Glutamatergic neuron (in vitro differentiated cells): ENCODE data around the gene TMCO6. TPM values are rescaled to one million over a fixed set of nuclear protein-coding genes. Genes with fewer than 3 reads are reported as not detected.
A peak's percentile ranks its signal among the peaks of the same experiment; 100 is the strongest.

ENCODE experiments used
- DNase-seq: peaks from one replicate; pipeline ENCODE4 v3.0.0; 2022
- H3K27ac Mint-ChIP-seq: one replicate; pipeline ENCODE4 v1.8.0; 2020; ENCODE audit warnings: mild to moderate bottlenecking, mixed read lengths, inconsistent platforms; ENCODE audit not compliant: unreplicated experiment
- H3K27me3 Mint-ChIP-seq: one replicate; pipeline ENCODE4 v1.8.0; 2020; ENCODE audit warnings: mild to moderate bottlenecking, moderate library complexity, mixed read lengths, inconsistent platforms; ENCODE audit not compliant: unreplicated experiment
- H3K36me3 Mint-ChIP-seq: one replicate; pipeline ENCODE4 v1.8.0; 2020; ENCODE audit warnings: mild to moderate bottlenecking, mixed read lengths, inconsistent platforms; ENCODE audit not compliant: unreplicated experiment
- H3K4me1 Mint-ChIP-seq: one replicate; pipeline ENCODE4 v1.8.0; 2020; ENCODE audit warnings: mild to moderate bottlenecking, low read depth, mixed read lengths, inconsistent platforms; ENCODE audit not compliant: unreplicated experiment
- H3K4me3 Mint-ChIP-seq: one replicate; pipeline ENCODE4 v1.8.0; 2020; ENCODE audit warnings: mild to moderate bottlenecking, mixed read lengths, inconsistent platforms; ENCODE audit not compliant: unreplicated experiment
- H3K9me3 Mint-ChIP-seq: one replicate; pipeline ENCODE4 v1.8.0; 2020; ENCODE audit warnings: mild to moderate bottlenecking, moderate library complexity, mixed read lengths, inconsistent platforms; ENCODE audit not compliant: unreplicated experiment
- total RNA-seq: library from RNA; stranded (reverse); fragmentation: NEBNext Ultra II Directional; extraction: Animal tissue kit (Norgen Biotek cat#: 25700); gene quantifications from one replicate; pipeline ENCODE4 v1.2.1, GENCODE V29; 2021; ENCODE audit not compliant: unreplicated experiment
- TF ChIP-seq, protein P1 (sequence below): fragments of 200-600 bp; sonication (generic); IDR thresholded peaks from one replicate; pipeline ENCODE4 v1.5.0; 2021; ENCODE audit not compliant: partially characterized antibody, unreplicated experiment

The TMCO6 gene
- total RNA-seq, 1 donor from 2014 or later: 12.5 TPM

DNA sequence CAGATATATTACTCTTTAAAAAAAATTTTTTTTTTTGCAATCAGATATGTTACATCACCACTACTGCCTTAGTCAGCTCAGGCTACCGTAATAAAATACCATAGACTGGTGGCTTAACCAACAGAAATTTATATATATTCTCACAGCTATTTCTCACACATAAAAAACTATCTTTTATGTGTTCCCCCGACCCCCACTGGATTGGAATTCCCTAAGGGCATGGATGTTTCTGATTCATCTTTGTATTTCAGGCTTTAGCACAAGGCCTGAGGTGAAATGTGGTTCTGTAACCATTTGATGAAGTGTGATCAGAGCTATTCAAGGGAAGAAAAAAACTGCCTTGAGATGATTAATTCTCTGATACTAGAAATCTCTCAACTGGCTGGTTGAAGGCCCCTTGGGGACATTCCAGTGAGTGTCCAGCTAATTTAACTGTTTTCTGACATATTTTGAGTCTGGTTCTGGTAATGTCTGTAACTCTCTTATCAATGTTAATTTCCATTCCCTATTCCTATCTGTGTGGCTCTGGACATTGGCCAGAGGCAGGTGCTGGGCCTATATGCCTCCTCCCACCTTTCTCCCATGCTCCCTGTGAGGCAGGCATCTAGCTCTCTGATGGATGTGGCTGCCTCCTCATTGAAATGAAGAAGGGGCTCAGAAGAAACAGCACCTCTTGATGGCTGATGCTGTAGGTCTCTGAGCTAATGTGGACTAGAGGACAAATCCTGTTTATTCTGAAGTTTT, 8.8 kb upstream of the TMCO6 start:
- Mint-ChIP-seq H3K4me3 (no peak overlapping the region), H3K4me1 (no peaks in the 10 kb centered on the region), H3K27me3 (peaks cover 10% of the 10 kb centered on the region), H3K36me3 (peaks cover 13% of the 10 kb centered on the region), H3K27ac (no peak overlapping the region), H3K9me3 (peaks cover 9% of the 10 kb centered on the region)
- TF ChIP-seq, protein P1, sequence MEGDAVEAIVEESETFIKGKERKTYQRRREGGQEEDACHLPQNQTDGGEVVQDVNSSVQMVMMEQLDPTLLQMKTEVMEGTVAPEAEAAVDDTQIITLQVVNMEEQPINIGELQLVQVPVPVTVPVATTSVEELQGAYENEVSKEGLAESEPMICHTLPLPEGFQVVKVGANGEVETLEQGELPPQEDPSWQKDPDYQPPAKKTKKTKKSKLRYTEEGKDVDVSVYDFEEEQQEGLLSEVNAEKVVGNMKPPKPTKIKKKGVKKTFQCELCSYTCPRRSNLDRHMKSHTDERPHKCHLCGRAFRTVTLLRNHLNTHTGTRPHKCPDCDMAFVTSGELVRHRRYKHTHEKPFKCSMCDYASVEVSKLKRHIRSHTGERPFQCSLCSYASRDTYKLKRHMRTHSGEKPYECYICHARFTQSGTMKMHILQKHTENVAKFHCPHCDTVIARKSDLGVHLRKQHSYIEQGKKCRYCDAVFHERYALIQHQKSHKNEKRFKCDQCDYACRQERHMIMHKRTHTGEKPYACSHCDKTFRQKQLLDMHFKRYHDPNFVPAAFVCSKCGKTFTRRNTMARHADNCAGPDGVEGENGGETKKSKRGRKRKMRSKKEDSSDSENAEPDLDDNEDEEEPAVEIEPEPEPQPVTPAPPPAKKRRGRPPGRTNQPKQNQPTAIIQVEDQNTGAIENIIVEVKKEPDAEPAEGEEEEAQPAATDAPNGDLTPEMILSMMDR: no peak
- no peak for DNase-seq

DNA sequence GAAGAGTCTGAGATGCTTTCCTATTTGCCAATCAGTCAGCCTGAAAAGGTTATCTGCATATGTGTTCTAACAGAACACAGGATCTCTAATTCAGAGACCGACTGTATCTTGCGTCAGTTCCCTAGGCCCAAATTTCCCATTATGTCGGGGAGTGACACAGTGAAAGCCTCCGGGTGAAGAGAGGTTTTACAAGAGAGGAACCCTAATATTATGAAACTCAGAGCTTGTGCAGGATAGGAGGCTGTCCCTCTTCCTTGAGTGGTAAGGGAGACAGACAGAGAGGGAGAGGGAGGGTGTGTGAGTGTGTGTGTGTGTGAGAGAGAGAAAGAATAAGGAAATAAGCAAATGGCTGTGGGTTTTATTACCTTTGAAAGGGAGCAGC, 8.2 kb upstream of the TMCO6 start:
- H3K27me3 Mint-ChIP-seq: peaks cover 10% of the 10 kb centered on the region
- H3K4me1 Mint-ChIP-seq: no peaks in the 10 kb centered on the region
- no peak for DNase-seq
- H3K27ac Mint-ChIP-seq: no peak overlapping the region
- no peak overlapping the region for H3K4me3 Mint-ChIP-seq
- peaks cover 11% of the 10 kb centered on the region for H3K36me3 Mint-ChIP-seq
- TF ChIP-seq, protein P1: no peak
- H3K9me3 Mint-ChIP-seq: peaks cover 9% of the 10 kb centered on the region

DNA sequence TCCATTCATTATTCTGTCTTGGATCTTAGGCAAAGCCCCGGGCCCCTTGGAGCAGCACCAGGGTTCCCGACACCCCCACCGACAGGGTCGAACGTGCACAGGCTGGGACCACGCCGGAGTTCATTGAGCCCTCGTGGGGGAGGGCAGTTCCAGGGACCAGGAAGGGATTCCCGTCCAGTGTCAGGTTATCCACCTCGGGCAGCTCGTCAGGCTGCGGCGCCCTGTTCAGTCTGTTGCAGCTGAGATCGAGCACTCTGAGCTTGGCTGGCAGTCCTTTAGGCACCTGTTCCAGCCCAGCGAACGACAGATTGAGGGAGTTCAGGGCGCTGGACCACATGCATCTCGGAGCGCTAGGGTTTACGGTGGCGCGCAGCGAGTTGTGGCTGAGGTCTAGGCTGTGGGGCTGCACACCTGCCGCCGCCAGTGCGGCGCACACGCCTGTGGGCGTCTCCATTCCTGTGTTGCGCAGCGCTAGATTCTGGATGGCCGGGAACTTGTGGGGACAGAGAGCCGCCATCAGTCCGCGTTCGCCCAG, 7.4 kb upstream of the TMCO6 start:
- TF ChIP-seq, protein P1: no peak
- H3K27me3 Mint-ChIP-seq: peaks cover 15% of the 10 kb centered on the region
- no peak overlapping the region for H3K27ac Mint-ChIP-seq
- peaks cover 9% of the 10 kb centered on the region for H3K9me3 Mint-ChIP-seq
- no peak for DNase-seq
- no peaks in the 10 kb centered on the region for H3K4me1 Mint-ChIP-seq
- peak overlapping the region; percentile 64 for H3K4me3 Mint-ChIP-seq
- H3K36me3 Mint-ChIP-seq: peaks cover 11% of the 10 kb centered on the region

DNA sequence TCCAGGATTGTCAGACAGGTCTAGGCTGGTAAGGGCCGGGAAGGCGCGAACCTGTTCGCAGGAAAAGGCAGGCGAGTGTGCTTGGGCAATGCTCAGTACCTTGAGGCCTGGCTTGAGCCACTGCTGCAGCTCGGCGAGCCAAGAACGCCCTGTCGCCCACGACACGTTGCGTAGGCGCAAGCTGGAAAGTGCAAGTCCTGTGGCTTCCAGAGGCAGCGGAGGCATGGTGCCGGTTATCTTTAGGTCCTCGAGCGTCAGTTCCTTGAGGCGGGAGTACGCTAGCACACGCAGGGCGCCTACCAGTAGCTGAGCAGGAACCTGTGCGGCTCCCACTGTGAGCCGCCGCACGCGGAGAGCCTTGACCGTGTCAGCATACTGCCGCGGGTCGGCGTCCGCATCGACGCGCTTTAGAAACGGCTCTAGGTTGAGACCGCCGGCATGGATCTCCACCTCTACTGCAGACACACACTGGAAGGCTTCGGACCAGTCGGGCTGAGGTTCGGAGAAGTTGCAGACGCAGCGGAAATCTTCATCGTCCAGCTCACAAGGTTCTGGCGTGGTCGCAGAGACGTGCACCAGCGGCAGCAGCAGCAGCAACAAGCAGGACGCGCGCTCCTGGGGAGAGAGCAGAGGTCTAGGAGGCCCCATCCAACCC, 6.8 kb upstream of the TMCO6 start:
- Mint-ChIP-seq H3K36me3 (peaks cover 11% of the 10 kb centered on the region), H3K4me1 (no peaks in the 10 kb centered on the region), H3K9me3 (peaks cover 8% of the 10 kb centered on the region), H3K27ac (no peak overlapping the region), H3K4me3 (peak overlapping the region; percentile 64), H3K27me3 (peaks cover 16% of the 10 kb centered on the region)
- TF ChIP-seq, protein P1: no peak
- no peak for DNase-seq

DNA sequence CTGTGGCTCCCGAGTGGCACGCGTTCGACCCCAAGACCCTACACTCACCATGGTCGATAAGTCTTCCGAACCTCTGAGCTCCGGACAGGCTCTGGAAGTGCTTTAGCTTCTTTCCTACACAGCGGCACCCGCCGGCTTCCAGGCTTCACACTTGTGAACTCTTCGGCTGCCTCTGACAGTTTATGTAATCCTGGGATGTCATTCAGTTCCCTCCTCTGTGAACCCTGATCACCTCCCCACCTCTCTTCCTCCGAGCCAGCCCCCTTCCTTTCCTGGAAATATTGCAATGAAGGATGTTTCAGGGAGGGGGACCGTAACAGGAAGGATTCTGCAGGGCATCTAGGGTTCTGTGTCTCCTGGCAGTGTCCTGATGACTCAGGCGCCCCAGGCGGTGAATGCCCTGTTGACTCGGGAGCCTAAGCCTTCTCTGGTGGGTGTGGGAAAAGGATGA, 6.2 kb upstream of the TMCO6 start, which contains the start of gene CD14:
Gene CD14 (minus strand): TSS at position 155 of the 451 bp plus-strand sequence. CDS start 104 bp downstream, at position 51.
- TF ChIP-seq, protein P1: no peak
- Mint-ChIP-seq H3K36me3 (peaks cover 9% of the 10 kb centered on the region), H3K27me3 (peaks cover 15% of the 10 kb centered on the region), H3K4me1 (no peaks in the 10 kb centered on the region), H3K4me3 (peak within 1 kb of the TSS; percentile 64), H3K9me3 (peaks cover 6% of the 10 kb centered on the region), H3K27ac (no peak within 1 kb of the TSS)
- DNase-seq: no peak
